Putamen (tissue), 1 donor: Measurements from ENCODE around the gene NAP1L4.
"Not testable (repeated sequence)": the region's sequence is repeated elsewhere in the genome, so short reads cannot be mapped to it uniquely, and the experiment has no call there.

ENCODE experiments used
- DNase-seq: peaks from one replicate; pipeline ENCODE4 v3.0.0-alpha.2; 2016; ENCODE audit warnings: low spot score

Gene NAP1L4

DNA sequence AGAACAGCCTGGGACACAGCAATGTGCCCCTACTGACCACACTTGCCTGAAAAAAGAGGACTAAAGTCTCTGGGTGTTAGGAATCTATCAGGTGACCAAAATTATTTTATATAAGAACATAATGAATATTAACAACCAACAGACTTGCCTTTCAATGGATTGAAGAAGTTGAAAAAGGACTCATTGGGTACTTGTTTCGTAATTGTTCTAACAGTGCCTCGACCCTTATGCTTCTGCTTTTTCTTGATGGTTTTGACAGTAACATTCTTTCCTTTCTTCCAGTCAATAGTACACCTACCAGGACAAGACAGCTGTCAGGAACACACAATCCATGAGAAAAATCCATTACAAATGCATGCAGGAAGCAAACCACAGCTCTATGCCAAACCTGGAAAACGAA is 33.9 kb downstream of the NAP1L4 start:
- DNase-seq = no peak

DNA sequence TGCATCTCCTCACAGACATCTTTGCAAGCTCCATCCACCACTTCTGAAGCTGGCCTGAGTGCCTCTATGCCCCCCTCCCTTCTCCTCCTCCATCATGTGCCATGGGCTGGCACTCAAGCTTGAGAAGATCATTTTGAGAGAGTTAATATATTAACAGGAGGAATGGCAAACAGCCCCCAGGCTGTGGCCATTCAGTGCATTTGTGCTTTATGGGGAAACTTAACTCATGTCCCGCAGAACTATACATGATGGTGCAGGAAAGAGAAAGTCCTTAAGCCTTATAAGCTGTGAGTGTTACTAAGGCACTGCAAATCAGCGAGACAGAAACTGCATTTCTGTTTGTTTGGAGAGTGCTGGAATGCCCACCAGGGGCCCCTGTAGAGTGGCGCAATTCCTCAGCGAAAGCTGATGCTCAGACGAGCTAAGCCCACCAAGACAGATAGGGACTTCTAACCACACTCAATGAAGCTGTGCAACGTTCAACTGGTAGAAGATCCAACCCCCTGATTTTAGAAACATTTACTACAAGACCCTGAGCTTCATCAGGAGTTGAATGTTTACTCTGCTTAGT is 36.1 kb downstream of the NAP1L4 start:
- DNase-seq = no peak

DNA sequence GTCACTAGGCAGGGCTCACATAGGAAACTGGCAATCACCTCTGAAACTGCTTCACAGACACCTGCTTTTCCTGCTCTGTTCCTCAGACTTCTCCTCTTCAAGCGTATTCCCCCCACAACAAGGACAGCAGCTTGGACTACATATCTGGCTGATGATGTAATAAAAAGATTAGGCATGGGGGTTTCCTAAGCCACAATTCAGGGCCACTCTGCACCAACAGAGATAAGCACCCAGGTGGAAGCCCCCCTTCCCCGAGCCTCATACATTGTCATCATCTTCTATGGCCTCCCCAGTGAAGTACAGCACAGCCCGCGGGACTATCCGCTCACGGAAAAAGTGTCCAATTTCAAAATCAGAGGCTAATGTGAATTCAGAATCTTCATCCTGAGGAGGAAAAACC is 37.9 kb downstream of the NAP1L4 start:
- no peak for DNase-seq

DNA sequence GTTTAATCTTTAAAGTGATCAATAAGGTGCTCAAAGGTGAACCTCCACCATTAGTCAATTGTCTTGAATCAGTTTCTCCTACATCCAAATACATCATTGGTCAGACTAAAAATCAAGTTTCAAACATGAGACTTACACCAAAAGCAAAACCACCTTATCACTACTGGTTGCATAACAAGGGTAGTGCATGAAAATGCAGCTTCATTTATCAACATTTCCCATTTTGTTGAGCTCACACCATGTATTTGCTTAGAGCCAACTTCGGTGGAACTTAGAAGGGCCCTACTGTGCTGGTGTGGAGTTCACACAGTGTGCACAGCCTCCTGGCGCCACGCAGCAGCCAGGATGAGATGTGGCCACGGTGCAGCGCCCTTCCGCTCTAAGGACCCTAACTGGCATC is 39.8 kb downstream of the NAP1L4 start:
- DNase-seq = no peak

DNA sequence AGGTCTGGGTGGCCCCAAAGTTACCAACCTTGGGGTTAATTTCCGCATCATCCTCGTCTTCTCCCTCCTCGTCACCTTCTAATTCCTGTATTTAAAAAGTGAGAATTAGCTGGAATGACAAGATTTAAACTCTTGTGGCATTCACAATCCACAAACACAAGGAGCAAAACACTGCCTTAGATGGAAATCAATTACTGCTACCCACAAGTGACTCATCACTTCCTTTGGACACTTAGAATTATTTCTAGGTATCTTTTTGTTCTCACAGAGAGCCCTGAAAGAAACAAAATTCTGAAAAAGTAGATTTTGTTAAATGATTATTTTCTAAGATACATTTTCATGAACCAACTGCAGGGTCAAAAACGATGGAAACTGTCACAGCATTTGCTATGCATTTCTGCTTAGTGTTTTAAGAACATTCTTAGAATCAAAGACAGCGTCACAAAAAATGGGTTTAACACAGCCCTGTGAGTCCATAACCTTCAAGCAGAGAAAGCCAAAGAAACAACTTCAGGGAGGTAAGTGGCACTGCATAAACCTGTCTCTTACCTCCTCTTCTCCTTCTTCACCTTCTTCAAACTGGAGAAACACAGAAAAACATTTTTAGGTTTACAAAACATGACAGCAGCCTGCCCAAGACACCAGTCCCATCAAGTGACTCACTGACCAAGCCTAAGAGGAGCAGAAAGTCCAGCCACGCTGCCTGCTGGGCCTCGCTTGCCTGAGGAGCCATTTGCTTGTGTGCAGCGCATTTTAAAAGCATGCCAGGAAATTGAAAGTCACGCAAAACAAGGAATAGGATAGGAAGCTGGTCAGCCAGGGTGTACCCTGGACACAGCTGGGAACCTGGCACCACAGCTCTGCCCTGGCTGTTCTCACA is 40.7 kb downstream of the NAP1L4 start:
- DNase-seq = no peak

DNA sequence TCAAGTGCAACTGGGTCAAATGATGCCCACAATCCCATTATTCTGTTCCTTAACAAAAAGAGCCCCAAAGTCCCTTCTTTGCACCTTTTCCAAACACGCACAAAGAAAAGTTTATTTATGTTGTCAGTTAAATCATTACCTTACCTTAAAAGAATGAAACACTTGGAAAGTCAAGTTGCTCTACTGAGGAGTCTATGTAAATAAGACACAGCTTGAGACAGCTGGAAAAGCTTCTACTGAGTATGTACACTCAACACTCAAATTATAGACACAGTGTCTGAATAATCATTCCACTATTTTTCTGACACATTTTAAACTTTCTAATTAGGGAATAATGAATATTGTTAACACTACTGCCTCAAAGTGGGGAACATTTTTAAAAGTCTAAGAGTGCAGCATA is 41.3 kb downstream of the NAP1L4 start:
- DNase-seq = no peak

DNA sequence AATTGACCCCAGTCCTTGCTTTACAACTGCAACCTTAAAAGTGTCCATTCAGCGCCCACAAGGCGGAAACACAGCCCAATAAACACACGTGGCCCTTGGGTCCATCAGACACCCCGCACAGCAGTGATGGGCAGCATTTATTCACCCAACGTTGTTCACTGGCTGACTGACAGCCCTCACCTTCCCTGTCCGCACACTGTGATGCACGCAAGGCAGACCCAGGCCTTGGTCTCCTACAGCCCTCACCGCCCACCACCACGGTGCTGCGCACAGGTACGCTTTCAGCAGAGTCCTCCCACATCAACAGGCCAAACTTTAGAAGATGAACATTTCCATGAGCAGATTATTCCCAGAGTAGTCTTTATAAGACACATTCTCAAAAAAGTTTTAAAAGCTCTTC is 42.2 kb downstream of the NAP1L4 start:
- no peak for DNase-seq

DNA sequence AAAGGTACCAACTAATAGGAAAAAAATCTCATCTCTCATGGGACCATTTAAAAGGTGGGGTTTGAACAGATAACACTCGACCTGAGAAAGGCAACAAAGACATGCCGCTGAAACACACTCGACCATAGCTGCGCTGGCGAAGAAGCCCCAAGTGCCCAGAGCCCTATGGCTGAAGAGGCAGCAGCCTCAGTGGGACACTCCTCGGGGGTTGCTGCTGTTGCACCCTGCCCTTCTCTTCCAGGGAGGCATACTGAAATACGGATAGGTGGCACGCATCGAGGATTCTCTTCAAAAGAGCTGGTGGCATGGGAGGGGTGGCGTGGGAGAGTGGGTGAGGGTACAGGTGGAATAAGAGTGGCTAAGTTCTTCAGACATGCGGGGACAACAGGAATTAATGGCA is 44.4 kb downstream of the NAP1L4 start:
- DNase-seq = no peak

DNA sequence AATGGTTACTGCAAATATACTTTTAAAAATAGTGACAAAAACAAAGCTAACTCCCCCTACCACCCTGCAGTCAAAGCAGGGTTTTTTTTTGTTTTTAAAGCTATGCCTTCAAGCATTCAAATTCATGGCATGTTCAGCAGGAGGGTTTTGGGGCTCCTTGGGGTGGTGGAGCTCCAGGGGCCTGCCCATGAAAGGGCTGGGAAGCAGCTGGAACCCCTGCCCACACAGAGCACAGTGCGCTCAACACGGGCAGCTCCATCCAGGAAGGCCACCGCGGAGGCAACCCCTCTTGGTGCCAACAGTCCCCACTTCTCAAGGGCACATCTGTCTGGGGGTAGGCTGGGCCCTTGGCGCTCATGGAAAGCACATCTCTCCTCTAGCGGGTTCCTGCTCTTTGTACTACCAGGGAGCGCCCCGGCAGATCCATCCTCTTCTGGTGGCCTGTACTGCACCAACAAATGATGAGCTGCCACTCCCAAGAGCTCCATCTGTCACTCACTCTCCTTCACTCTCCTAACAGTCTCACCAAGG is 46.3 kb downstream of the NAP1L4 start:
- no peak for DNase-seq

DNA sequence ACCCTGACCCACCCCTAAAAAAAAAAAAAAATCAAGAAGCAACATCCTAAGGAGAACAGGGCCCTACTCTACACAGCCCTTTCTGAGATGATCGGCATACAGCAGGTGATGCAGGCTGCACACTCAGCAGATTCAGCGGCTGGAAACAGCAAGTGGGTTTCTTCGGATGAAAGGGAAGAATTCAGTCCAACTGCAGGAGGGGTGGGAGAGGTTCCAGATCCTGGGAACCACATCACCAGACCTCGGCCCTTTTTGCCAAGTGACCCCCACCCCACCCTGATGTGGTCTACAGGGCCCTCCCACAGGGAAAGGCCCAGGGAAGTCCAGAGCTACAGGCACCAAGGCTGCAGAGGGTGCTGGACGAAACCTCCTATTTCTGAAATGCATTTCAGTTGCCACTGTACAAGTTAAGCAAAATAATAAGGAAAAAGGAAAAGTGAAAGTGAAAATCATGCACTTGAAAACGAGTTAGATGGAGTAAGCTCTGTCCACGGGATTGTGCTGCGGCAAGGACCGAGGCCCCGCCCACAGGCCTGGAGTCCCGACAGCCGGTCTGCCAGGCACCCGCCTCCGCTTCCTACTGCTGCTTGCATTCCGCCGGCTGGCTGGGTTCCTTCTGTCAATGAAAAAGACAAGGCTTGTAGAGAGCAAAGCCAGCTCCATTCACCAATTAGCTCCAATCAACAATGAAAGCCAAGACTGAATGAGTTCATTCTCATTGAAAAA is 46.9 kb downstream of the NAP1L4 start:
- DNase-seq = peak; percentile 83

DNA sequence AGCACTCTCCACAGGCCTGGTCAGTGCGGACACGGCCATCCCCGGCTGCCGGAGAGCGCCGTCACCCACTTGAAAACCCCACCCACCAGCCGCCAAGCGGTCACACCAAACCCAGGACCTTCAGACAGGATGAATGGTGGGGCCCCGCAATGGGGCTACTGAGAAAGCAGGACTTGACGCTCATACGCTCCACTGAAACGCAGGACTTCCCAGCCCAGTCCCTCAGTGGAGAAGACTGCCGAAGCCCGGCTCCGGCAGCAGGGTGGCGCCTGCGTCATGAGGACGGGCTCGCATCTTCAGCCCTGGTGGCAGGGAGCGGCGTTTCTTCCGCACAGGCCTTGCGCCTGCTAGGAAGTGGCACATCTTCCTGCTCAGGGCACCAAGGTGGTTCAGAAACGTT is 47.6 kb downstream of the NAP1L4 start:
- DNase-seq = no peak

DNA sequence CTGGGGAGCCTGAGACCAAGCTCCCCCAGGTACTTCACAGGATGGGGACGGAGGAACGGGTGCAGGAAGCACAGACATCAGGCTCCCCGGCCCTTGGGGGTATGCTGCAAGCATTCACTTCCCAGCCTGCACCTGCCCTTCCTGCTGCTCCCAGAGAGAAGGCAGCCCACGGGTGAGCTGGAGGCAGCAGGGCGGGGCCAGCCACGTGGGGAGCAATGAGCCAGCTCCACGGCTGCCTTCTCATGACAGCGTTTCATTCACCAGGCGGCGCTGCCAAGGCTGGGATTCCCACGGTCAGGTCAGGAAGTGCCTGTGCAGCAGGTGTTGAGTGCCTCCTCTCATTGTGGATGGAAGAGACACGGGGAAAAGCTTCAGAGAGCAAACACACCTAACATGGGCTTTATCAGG is 48.4 kb downstream of the NAP1L4 start:
- peak; percentile 80 for DNase-seq

DNA sequence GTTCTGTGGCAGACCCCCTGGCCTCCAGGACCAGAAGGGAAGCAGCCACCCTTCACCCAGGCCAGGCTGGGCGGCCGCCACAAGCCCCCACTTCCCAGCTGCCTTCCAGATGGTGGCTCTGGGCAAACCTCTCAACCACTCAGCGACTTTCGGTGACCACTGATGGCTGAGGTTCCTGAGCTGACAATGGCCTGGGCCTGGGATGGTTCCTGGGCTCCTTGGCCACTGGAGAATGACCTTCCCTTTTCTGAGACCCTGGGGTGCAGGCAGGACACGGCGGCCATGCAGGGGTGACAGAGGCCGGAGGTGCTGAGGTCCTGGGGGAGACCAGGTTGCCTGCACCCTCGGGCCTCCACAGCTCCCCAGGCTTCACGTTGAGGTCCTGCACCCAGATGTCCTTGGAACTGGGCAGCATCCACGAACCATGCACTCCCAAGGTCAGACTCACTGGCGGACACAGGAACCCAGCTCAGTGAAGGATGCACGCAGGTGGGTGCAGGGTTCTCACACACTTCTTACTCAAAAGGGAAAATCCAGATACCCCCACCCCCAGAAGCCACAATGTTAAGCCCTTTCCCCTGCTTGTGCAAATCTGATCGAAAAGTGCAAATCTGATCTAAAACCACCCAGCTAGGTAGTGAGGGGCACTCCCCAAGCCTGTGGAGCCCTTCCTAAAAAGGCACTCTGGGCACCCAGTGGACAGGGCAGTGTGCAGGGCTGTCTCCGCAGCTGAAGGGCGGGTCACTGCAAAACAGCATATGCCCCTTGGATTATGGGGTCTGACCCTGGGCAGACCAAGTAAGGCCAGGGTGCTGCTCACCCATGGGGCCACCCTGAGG is 49.0 kb downstream of the NAP1L4 start:
- no peak for DNase-seq

DNA sequence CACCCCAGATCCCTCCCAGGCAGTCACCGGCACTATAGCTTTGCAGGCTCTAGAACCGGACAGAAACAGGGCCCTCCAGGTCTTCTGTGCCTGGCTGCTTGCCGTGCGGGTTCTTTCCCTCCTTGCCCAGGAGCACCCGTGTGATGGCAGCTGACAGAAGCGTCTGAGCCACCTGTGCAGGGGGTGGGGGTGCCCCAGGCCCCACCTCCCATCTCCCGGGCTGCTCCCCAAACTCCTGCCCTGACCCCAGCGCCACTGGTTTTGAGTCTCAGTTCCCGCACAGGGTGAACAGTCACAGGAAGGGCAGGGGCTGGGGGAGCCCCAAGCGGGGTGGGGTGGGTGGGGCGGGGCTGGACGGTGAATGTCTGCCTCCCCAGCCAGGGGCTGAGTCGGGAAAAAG is 49.7 kb downstream of the NAP1L4 start:
- no peak for DNase-seq

DNA sequence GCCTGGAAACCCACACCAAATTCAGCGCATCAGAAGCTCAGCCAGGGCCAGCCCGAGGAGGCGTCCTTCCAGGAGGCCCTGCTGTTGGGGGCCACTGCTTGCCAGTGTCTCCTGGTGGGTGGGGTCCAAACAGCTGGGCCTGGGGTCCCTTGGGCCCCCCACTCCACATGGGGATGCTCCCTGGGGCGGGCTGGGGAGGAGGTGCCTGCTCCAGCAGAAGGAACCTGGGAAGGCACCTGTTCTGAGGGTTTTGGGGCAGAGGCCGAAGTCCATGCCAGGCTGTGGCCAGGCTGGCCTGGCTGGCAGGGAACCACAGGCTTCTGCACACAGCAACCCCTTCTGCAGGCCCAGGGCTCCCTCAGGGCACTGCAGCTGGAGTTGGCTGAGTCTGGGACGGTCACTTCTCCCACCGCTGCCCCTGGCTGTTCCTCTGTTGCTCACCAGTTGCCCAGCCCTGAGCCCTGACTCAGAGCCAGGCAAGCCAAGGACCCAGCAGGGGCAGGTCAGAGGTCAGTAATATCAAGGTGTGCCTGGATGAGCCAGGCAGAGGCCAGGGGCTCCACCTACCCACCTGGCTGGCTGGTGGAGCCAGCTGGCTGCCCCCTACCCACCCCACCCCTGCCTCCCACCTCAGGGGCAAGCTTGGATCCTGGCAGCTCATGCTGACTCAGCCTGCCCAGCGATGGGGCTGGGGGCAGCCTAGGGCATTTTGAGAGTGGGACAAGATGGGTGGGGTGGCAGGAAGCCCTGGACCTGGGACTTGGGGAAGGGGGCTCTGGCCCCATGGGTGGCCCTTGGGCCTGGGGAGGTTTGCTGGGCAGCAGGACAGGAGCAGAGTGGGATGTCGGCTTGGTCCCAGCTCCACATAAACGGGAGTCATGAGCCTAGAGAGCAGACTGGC is 51.0 kb downstream of the NAP1L4 start:
- DNase-seq = no peak

DNA sequence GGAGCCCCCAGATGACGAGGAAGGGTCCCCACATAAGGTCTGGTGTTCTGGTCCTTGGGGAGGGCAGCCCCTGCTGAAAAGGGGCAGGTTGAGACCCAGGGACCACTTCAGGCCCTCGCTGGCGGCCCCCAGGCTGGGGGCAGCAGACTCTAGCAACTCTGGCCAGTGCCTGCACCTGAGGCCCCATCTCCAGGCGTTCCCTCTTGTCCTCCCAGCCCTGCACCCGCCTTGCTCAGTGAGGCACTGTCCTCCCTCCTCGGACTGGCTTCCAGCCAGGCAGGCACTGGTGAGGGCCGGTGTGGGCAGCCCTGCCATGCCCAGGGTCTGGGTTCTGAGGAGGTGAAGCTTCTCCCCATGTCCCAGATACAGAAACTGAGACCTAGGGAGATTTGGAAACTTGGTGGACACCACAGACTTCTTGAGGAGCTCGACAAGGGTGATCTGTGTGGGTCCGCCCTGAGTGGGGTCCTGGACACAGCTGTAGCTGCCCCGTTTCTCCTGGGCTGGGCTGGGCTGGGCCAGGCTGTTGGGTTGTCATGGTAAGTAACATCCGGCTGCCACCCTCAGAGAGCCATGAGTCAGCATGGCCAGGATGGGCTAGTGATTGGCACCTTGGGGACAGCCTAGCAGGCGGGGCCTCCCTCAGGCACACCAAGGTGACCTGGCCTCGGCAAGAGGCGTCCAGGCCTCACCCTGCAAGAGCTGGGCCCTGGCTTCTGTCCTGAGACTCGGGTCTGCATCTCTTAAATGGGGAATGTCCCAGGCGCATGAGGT is 51.8 kb downstream of the NAP1L4 start:
- no peak for DNase-seq

DNA sequence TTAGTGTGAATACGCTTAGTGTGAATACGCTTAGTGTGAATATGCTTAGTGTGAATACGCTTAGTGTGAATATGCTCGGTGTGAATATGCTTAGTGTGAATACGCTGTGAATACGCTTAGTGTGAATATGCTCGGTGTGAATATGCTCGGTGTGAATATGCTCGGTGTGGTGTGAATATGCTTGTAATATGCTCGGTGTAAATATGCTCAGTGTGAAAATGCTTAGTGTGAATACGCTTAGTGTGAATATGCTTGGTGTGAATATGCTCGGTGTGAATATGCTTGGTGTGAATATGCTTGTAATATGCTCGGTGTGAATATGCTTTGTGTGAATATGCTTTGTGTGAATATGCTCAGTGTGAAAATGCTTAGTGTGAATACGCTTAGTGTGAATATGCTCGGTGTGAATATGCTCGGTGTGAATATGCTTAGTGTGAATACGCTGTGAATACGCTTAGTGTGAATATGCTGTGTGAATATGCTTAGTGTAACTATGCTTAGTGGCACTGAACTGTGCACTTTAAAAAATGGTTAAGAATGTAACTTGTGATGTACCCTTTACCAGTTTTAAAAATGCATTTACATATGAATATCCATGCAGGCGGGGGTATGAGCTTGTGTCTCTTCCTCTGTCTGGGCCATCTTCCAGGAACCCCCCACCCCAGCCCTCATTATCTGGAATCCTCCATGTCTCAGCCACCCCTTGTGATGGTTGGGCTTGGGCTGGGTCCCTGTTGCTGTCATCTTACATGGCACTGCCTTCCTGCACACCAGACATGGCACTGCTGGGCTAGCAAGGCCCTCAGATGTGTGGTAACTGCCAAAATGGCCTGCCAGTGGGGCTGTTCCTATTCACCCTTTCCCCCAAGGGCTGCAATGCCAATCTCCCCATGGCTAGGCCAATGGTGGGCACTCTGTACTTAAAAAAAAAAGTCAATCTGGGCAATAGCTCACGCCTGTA is 53.4 kb downstream of the NAP1L4 start:
- not testable (repeated sequence) for DNase-seq

DNA sequence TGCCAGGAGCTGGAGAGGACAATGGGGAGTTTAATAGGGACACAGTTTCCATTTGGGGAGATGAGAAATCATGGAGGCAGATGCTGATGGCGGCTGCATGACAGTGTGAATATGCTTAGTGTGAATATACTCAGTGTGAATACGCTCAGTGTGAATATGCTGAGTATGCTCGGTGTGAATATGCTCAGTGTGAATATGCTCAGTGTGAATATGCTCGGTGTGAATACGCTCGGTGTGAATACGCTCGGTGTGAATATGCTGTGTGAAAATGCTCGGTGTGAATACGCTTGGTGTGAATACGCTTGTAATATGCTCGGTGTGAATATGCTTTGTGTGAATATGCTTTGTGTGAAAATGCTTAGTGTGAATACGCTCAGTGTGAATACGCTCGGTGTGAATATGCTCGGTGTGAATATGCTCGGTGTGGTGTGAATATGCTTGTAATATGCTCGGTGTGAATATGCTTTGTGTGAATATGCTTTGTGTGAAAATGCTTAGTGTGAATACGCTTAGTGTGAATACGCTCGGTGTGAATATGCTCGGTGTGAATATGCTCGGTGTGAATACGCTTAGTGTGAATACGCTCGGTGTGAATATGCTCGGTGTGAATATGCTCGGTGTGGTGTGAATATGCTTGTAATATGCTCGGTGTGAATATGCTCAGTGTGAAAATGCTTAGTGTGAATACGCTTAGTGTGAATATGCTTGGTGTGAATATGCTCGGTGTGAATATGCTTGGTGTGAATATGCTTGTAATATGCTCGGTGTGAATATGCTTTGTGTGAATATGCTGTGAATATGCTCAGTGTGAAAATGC is 54.3 kb downstream of the NAP1L4 start:
- DNase-seq = not testable (repeated sequence)
